D721Med (cell line): ENCODE results near the gene KIF14.

Source experiments
- DNase-seq: peaks from one replicate; pipeline ENCODE4 v3.0.0; 2011; ENCODE audit warnings: low spot score; ENCODE audit not compliant: insufficient read length
- FAIRE-seq: peaks from 2 replicates; lab custom pipeline; 2011; peaks lifted over from hg19 to GRCh38; lab: Jason Lieb, UNC
- CTCF ChIP-seq: IDR thresholded peaks from 2 replicates; pipeline ENCODE4 v1.5.1; 2012; ENCODE audit warnings: mild to moderate bottlenecking, control low read depth; ENCODE audit not compliant: insufficient read depth; ENCODE audit errors: missing control alignments

The KIF14 gene

GRCh38 chr1:200510228-200510623 is 110.3 kb downstream of the KIF14 start:
- FAIRE-seq, result peak; percentile 94
- TF ChIP-seq CTCF, result peak; percentile 99
- DNase-seq, result peak; percentile 76

- no peak for FAIRE-seq
- DNase-seq, result no peak
- no peak for TF ChIP-seq CTCF
Observed at GRCh38 chr1:200506471-200506870, 114.1 kb downstream of the KIF14 start.

- TF ChIP-seq CTCF, result no peak
- no peak for FAIRE-seq
- no peak for DNase-seq
Observed at GRCh38 chr1:200505257-200505656, 115.3 kb downstream of the KIF14 start.
